HT1080 (cell line): Measurements from ENCODE around the gene UGT1A4. TPM values are rescaled to one million over a fixed set of nuclear protein-coding genes. Genes with fewer than 3 reads are reported as not detected.
A peak's percentile ranks its signal among the peaks of the same experiment; 100 is the strongest.
"Not testable (repeated sequence)": the region's sequence is repeated elsewhere in the genome, so short reads cannot be mapped to it uniquely, and the experiment has no call there.

Experiments used
- DNase-seq: peaks from one replicate; pipeline ENCODE4 v3.0.0-alpha.2; 2015; ENCODE audit warnings: low read depth
- total RNA-seq: library from RNA; depleted of rRNA; stranded (reverse); fragments of >200 nt; shearing (Covaris generic); gene quantifications from 2 replicates; pipeline ENCODE4 v1.2.3, GENCODE V29; 2014

UGT1A4 gene
- total RNA-seq, 1 experiment from 2014 or later, result not detected

DNA sequence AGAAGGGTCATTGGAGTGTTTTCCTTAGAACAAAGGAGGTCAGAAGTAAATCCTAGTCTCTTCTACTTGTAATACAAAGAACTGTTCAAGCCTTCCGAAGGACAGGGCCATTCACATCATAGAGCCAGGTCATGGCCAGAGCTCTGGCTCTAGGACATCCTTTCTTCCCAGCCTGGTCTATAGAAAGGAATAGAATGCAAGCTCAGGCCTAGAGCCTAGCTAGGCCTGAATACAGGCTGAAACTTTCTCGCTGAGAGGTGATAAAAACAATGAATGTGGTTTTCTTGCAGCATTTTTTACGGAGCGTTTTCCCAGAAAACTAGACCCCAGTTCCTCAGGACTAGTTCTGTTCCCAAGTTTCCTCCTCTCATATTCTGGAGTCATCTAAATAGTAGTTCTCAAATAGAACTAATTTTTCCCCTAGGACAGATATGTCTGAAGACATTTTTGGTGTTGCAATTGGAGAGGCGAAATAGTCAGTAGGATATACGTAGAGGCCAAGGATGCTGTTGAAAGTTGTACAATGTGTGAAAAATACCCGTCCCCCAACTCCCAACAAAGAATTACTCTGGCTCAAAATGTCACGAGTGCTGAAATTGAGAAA is 19.0 kb upstream of the UGT1A4 start:
- no peak for DNase-seq

DNA sequence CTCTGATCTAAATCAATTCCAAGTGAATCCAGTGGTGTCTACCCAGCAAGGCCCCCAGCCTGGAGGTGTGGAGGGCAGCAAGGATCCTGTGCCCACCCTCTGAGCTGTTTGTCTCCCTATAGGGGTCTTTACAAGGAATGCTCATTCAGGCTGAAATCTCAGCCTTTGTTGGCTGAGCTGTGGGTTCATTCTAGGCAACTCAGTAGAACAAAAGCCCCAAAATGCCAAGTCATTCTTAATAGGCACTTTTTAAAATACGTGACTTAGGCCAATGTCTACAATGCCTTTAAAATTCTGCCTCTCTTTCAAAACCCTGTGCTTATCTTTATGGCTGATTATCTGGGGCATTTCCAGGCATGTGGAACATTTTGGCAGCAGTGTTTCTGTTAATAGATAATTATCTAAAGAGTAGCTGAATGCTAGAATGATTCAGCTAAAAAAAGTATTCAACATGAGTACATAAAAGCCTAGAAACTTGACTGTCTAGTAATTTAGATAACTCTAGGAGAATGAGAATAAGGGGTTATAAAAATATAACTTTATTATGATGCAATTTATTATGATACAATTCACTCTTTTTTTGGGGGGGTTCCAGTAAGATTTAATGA is 18.4 kb upstream of the UGT1A4 start:
- no peak for DNase-seq

GRCh38 chr2:233700842-233701241 is 17.7 kb upstream of the UGT1A4 start:
- not testable (repeated sequence) for DNase-seq

DNA sequence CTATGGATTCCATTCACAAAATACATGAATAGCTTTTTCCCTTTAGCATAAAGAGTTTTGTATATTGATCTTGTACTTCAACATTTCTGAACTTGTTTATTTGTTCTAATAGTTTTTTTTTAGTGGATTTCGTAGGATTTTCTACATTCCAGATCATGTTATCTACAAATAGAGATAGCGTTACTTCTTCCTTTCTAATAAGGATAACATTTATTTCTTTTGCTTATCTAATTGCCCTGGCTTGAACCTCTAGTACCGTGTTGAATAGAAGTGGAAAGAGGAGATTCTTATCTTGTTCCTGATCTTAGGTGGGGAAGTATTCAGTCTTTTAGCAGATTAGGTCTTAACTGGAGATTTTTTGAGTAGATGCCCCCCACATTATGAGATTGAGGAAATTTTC is 16.3 kb upstream of the UGT1A4 start:
- no peak for DNase-seq

DNA sequence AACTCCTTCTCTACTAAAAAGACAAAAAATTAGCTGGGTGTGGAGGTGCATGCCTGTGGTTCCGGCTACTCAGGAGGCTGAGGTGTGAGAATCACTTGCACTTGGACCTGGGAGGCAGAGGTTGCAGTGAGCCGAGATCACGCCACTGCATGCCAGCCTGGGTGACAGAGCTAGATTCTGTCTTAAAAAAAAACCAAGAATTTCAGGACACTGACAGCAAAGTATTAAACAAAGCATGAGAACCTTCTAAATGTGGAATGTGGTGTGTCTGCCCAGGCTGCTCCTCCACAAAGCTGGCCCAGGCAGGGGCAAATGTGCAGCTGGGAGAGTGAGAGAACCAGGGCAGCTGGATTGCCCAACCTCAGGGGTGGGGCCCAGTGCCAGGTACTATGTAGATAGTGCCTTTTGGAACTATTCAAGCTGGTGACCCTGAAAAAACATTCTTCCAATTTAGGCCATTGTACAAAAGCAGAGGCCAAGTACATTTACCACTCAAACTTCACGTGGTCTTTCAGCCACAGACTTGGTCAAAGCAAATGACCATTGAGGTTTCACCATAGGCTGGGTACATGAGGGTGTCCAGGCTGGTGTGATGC is 12.5 kb upstream of the UGT1A4 start:
- DNase-seq, result no peak

DNA sequence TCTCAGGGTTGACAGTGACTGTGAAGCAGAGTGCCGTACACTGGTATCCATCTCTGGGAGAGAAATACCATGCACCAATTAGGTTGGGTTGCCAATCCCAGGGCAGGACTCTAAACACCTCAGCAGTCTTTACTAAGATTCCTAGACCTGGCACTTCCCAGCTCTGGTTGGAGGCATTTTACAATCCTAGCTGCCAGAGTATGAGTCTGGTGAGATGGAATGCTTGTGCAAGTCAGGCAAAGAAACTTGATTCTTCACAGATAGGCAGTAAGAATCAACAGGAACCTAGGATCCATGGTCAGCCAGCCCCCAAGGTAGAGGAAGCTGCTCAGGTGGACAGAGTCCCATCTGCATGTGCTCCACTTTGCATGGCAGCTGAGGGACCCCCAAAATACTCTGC is 11.8 kb upstream of the UGT1A4 start:
- DNase-seq, result no peak

DNA sequence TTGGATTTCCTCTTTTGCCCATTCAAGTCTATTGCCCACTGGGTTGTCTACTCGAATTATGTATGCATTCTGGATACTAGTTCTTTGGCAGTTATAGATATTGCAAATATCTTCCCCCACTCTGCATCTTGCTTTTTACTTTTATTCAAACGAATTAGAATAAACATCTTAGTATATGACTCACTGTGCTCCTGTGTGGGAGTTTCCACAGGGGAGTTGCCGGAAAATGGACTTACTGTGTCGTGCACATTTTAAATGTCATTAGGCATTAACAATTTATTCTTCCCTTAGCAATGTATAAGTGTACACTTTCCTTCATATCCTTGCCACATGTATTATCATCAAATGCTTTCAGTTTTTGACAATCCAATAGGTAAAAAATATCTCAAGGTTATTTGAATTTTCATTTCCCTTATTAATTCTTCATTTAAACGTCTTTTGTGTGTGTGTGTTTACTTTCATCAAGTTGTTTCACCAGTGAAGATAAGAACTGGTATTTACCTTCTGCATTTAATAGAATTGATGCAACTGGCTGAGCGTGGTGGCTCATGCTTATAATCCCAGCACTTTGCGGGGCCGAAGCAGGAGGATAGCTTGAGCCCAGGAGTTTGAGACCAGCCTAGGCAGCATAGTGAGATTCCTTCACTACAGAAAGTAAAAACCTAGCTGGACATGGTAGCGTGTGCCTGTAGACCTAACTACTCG is 10.4 kb upstream of the UGT1A4 start:
- DNase-seq, result no peak

DNA sequence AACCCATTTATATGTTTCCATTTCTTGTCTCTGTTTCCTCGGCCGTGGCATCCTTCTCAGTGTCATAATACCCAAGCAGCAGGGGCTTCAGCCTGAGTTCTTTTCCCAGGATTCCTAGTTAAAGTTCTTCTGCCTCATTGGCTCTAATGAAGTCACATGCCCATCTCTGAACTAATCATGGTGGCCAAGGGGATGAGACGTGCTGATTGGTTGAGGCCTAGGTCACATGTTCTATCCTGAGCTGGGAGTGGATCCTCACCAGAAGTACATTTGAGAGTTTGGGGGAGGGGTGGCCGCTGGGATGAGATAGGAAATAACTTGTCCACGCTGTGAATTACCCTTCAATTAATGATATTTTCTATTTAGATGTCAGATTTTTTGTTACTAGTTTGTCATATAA is 9.6 kb upstream of the UGT1A4 start:
- peak; percentile 28 for DNase-seq

- peak; percentile 45 for DNase-seq
These were observed 7.1 kb upstream of the UGT1A4 start for GRCh38 chr2:233711312-233712008.

- DNase-seq, result no peak
These were observed 5.8 kb upstream of the UGT1A4 start, which contains the start of gene UGT1A5 for GRCh38 chr2:233712611-233713261. TSS of gene UGT1A5 (plus strand) at chr2:233712907. CDS start at chr2:233712992, 85 bp downstream.

DNA sequence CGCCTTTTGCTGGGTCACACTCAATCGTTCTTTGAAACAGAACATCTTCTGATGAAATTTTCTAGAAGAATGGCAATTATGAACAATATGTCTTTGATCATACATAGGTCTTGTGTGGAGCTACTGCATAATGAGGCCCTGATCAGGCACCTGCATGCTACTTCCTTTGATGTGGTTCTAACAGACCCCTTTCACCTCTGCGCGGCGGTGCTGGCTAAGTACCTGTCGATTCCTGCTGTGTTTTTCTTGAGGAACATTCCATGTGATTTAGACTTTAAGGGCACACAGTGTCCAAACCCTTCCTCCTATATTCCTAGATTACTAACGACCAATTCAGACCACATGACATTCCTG is 5.3 kb upstream of the UGT1A4 start:
- no peak for DNase-seq

DNA sequence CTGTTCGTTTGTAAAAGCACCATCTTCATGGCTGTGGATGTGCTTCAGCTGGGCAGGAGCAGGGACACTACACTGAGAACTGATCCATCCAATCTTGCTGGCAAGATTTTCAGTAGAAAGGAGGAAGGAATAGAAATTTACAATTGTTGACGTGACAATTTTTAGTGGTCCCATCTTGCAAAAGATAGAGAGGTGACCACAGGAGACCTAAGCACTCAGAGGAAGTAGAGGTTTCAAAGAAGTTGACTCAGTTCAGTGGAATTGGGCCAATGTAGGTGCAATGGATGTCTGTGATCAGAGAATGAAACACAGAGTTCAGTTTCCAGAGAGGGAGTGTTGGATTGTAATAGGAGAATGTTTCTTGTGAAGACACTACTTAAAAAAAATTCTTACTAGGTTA is 4.4 kb upstream of the UGT1A4 start:
- peak; percentile 16 for DNase-seq

- no peak for DNase-seq
These were observed 10.3 kb downstream of the UGT1A4 start, which contains the start of gene UGT1A3 for GRCh38 chr2:233728723-233729301. TSS of gene UGT1A3 (plus strand) at chr2:233729042. CDS start at chr2:233729127, 85 bp downstream.

DNA sequence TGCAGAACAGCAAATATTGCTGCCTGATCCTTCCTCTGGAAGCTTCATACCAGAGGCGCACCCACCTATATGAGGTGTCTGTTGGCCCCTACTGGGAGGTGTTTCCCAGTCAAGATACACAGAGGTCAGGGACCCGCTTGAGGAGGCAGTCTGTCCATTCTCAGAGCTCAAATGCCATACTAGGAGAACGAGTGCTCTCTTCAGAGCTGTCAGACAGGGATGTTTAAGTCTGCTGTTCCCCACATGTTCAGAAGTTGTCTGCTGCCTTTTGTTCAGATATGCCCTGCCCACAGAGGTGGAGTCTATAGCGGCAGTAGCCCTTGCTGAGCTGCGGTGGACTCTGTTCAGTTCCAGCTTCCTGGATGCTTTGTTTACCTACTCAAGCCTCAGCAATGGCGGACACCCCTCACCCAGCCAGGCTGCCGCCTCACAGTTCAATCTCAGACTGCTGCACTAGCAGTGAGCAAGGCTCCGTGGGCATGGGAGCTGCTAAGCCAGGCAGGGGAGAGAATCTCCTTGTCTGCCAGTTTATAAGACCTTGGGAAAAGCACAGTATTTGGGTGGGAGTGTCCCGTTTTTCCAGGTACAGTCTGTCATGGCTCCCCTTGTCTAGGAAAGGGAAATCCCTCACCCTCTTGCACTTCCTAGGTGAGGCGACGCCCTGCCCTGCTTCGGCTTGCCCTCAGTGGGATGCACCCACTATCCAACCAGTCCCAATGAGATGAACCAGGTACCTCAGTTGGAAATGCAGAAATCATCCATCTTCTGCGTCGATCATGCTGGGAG is 18.5 kb downstream of the UGT1A4 start:
- DNase-seq, result not testable (repeated sequence)

DNA sequence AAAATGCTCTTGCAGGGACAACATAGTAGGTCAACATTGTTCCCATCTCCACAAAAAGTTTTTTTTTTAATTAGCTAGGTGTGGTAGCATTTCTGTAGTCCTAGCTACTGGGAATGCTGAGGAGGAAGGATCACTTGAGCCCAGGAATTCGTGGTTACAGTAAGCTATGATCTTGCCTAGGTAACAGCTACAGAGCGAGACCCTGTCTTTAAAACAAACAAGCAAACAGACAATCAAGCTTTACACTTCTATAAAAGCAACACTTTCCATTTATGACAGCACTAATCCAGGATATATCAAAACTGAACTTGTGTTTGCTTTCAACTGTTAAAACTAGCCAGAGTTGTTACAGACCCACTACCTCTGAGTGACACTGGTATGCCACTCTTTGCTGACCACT is 22.3 kb downstream of the UGT1A4 start:
- no peak for DNase-seq

- no peak for DNase-seq
These were observed 25.1 kb downstream of the UGT1A4 start for GRCh38 chr2:233743464-233744259.

DNA sequence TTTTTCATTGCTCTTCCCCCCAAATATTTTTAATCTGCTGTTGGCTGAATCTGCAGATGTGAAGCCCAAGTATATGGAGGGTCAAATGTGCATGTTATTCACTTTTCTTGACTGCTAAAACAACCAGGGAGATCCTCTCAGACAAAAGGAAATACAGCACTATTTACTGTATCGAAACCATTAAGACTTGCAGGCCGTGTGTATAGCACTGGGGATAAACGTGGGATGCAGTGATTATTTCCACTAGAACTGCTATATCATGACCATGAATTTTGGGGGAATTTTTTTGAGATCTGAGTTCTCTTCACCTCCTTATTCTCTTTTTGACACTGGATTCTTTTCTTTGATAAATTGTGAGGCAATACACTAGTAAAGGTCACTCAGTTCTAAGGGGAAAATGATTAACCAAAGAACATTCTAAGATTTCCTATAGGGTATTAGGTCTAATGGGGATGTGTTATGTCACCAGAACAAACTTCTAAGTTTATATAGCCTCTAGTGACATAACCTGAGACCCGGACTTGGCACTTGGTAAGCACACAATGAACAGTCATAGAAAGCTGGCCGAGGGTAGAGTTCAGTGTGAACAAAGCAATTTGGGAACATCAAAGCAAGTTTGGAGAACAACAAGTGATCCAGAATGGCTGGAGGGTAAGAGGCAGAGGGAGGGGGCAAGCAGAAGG is 26.7 kb downstream of the UGT1A4 start:
- DNase-seq, result no peak

DNA sequence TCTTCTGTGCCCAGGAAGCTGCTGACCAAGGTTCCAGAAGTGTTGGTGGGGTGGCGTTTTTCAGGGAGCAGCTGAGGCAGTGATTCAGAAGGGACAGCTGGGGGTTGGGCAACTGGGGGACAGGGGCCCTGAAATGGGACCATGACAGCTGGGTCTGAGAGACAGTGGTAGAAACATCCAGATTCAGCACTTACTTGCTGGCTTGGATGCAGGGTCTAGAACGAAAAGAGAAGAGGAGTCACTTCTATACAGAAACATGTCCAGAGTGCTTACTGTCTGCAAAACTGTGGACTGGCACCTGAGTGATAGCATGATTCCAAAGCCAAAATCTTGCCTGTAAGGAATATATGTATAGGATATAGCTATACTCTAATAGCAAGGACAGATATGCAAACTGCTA is 27.3 kb downstream of the UGT1A4 start:
- DNase-seq, result not testable (repeated sequence)
